ENCODE data around the gene LRRFIP1.

GRCh38 chr2:237725661-237726060 is 98.3 kb downstream of the LRRFIP1 start:
- TF ChIP-seq YY1 (IDR thresholded peaks at IDR 0.05; ENCODE audit: low read depth), result no peak
- no peak for TF ChIP-seq MAX (IDR thresholded peaks at IDR 0.05)
- no peak for TF ChIP-seq REST (IDR thresholded peaks at IDR 0.05; ENCODE audit: low read depth)
